ENCODE results near the gene TSC22D1.

The TSC22D1 gene

GRCh38 chr13:44382635-44383145, 193.4 kb downstream of the TSC22D1 start:
- DNase-seq (ENCODE audit: low spot score), result no peak

Data from AG08396 (cell line).